ENCODE measurements around the gene SLC27A1. TPM values are rescaled to one million over a fixed set of nuclear protein-coding genes. Genes with fewer than 3 reads are reported as not detected.

SLC27A1 gene
- total RNA-seq, 6 experiments from 2014 or later: 11.5 to 14.9 (median 13.6) TPM

- peak overlapping the region; percentile 89 for H3K27ac Mint-ChIP-seq
Observed at GRCh38 chr19:17499648-17500446, 29.5 kb downstream of the SLC27A1 start.

GRCh38 chr19:17500447-17501198, 30.3 kb downstream of the SLC27A1 start:
- no peak for TF ChIP-seq CTCF (IDR thresholded peaks at IDR 0.05)

More at GRCh38 chr19:17499648-17500446, 29.5 kb downstream of the SLC27A1 start:
- Mint-ChIP-seq H3K27me3 (ENCODE audit: insufficient read depth) (peaks cover 2% of the 10 kb centered on the region), H3K9me3 (no peaks in the 10 kb centered on the region), H3K36me3 (ENCODE audit: low read depth) (peaks cover 8% of the 10 kb centered on the region; the same call in 1 of the 2 replicates), H3K4me3 (peak overlapping the region; percentile 50), H3K4me1 (ENCODE audit: low read depth) (peaks cover 35% of the 10 kb centered on the region)
- no peak for TF ChIP-seq CTCF (IDR thresholded peaks at IDR 0.05)
- DNase-seq: peak; percentile 55

GRCh38 chr19:17503240-17503639, 32.9 kb downstream of the SLC27A1 start:
- peaks cover 6% of the 10 kb centered on the region for H3K27me3 Mint-ChIP-seq (ENCODE audit: insufficient read depth)
- no peak for TF ChIP-seq CTCF (IDR thresholded peaks at IDR 0.05)
- H3K4me3 Mint-ChIP-seq: no peak overlapping the region
- H3K27ac Mint-ChIP-seq: no peak overlapping the region
- peaks cover 6% of the 10 kb centered on the region for H3K9me3 Mint-ChIP-seq
- no peak for DNase-seq
- peaks cover 13% of the 10 kb centered on the region for H3K36me3 Mint-ChIP-seq (ENCODE audit: low read depth)
- H3K4me1 Mint-ChIP-seq (ENCODE audit: low read depth): peaks cover 34% of the 10 kb centered on the region

More at GRCh38 chr19:17500447-17501198, 30.3 kb downstream of the SLC27A1 start:
- Mint-ChIP-seq H3K4me3 (no peak overlapping the region), H3K4me1 (ENCODE audit: low read depth) (peaks cover 34% of the 10 kb centered on the region), H3K27ac (peak overlapping the region; percentile 49; the same call in 1 of the 2 replicates), H3K9me3 (no peaks in the 10 kb centered on the region), H3K27me3 (ENCODE audit: insufficient read depth) (peaks cover 2% of the 10 kb centered on the region), H3K36me3 (ENCODE audit: low read depth) (peaks cover 7% of the 10 kb centered on the region; the same call in 1 of the 2 replicates)
- DNase-seq: no peak

- H3K36me3 Mint-ChIP-seq (ENCODE audit: low read depth): peaks cover 17% of the 10 kb centered on the region
- H3K4me1 Mint-ChIP-seq (ENCODE audit: low read depth): peaks cover 31% of the 10 kb centered on the region
- 0 out of 2 replicates have a peak overlapping the region, but pooled peaks have one; percentile 36 for H3K27ac Mint-ChIP-seq
- peaks cover 6% of the 10 kb centered on the region for H3K27me3 Mint-ChIP-seq (ENCODE audit: insufficient read depth)
- DNase-seq: no peak
- H3K4me3 Mint-ChIP-seq: no peak overlapping the region
- peaks cover 6% of the 10 kb centered on the region for H3K9me3 Mint-ChIP-seq
- TF ChIP-seq CTCF (IDR thresholded peaks at IDR 0.05): no peak
Observed at GRCh38 chr19:17504030-17504429, 33.7 kb downstream of the SLC27A1 start.

GRCh38 chr19:17504456-17504855, 34.1 kb downstream of the SLC27A1 start:
- Mint-ChIP-seq H3K36me3 (ENCODE audit: low read depth) (peaks cover 17% of the 10 kb centered on the region), H3K27ac (no peak overlapping the region), H3K4me3 (no peak overlapping the region), H3K27me3 (ENCODE audit: insufficient read depth) (peaks cover 6% of the 10 kb centered on the region), H3K9me3 (peaks cover 6% of the 10 kb centered on the region), H3K4me1 (ENCODE audit: low read depth) (peaks cover 27% of the 10 kb centered on the region)
- TF ChIP-seq CTCF (IDR thresholded peaks at IDR 0.05): no peak
- DNase-seq: no peak

All from HFFc6 (cell line).